HG02610 (cell line): ENCODE results near the gene NKD1.

Experiments
- ATAC-seq: cut with Tn5 transposase; IDR thresholded peaks from one replicate; pipeline ENCODE4 v1.9.1; 2021; ENCODE audit warnings: mild to moderate bottlenecking, moderate library complexity; ENCODE audit not compliant: unreplicated experiment

The NKD1 gene

GRCh38 chr16:50610331-50611262 is 62.4 kb downstream of the NKD1 start:
- no peak for ATAC-seq

- no peak for ATAC-seq
Measured at GRCh38 chr16:50611332-50611934, 63.2 kb downstream of the NKD1 start.

GRCh38 chr16:50611995-50612848 is 64.0 kb downstream of the NKD1 start:
- no peak for ATAC-seq

GRCh38 chr16:50612849-50613198 is 64.6 kb downstream of the NKD1 start:
- ATAC-seq = no peak

- no peak for ATAC-seq
Measured at GRCh38 chr16:50613281-50613963, 65.2 kb downstream of the NKD1 start.

- ATAC-seq = no peak
Measured at GRCh38 chr16:50613964-50614474, 65.8 kb downstream of the NKD1 start.

- no peak for ATAC-seq
Measured at GRCh38 chr16:50614955-50615724, 66.9 kb downstream of the NKD1 start.

- ATAC-seq = no peak
Measured at GRCh38 chr16:50615891-50616290, 67.7 kb downstream of the NKD1 start.

- no peak for ATAC-seq
Measured at GRCh38 chr16:50616386-50616785, 68.2 kb downstream of the NKD1 start.

GRCh38 chr16:50616883-50617645 is 68.9 kb downstream of the NKD1 start:
- no peak for ATAC-seq

GRCh38 chr16:50617646-50618184 is 69.5 kb downstream of the NKD1 start:
- ATAC-seq = no peak

- ATAC-seq = no peak
Measured at GRCh38 chr16:50618238-50618918, 70.2 kb downstream of the NKD1 start.

- no peak for ATAC-seq
Measured at GRCh38 chr16:50619702-50620491, 71.7 kb downstream of the NKD1 start.

GRCh38 chr16:50620646-50621451 is 72.7 kb downstream of the NKD1 start:
- ATAC-seq = no peak

- ATAC-seq = no peak
Measured at GRCh38 chr16:50621452-50621792, 73.2 kb downstream of the NKD1 start.

GRCh38 chr16:50622029-50622428 is 73.8 kb downstream of the NKD1 start:
- ATAC-seq = no peak
